ENCODE results near the gene RELN.

GRCh38 chr7:103711413-103711812 lies 278.0 kb downstream of the RELN start:
- TF ChIP-seq CTCF (IDR thresholded peaks at IDR 0.05) (no peak), POLR2A (IDR thresholded peaks at IDR 0.05) (no peak)

Data from testis (tissue), 2 donors.